ENCODE data around the gene UPK3B.
"Not testable (repeated sequence)": the region's sequence is repeated elsewhere in the genome, so short reads cannot be mapped to it uniquely, and the experiment has no call there.

DNA sequence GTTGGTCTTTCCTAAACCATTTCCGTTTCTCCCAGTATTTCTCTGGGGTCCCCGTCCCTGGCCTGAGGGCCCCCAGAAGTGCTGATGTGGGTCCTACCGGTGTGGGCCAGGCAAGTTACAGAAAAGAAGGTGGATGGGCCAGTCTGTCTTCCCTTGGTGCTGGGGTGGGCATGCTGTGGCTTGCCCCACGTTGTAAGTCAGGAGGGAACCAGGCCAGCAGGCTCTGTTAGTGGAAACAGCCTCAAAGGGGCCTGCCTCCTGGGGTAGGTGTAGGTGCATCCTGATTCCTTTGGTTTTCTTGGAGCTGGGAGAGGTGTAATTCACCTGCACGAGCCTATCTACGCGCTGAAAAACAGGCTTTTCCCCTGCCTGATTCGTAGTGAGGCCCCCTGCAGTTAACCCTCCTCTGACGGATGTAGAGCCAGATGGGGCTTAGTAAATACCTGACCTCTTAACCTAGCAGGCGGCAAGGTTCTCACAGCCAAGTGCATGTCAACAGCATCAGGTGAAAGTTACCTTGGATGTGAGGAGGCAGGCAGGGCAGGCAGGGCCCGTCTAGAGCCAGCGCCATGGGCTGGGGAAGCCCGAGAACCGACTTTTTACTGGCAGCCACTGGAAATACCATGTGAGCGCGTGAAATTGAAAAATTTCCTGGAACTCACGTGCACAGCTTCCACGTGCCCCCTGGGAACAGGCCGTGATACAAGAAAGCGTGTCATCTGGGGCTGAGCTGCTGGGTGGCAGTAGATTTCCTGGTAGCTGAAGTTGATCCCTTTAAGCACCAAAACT, 24.3 kb upstream of the UPK3B start:
- TF ChIP-seq, protein P1, sequence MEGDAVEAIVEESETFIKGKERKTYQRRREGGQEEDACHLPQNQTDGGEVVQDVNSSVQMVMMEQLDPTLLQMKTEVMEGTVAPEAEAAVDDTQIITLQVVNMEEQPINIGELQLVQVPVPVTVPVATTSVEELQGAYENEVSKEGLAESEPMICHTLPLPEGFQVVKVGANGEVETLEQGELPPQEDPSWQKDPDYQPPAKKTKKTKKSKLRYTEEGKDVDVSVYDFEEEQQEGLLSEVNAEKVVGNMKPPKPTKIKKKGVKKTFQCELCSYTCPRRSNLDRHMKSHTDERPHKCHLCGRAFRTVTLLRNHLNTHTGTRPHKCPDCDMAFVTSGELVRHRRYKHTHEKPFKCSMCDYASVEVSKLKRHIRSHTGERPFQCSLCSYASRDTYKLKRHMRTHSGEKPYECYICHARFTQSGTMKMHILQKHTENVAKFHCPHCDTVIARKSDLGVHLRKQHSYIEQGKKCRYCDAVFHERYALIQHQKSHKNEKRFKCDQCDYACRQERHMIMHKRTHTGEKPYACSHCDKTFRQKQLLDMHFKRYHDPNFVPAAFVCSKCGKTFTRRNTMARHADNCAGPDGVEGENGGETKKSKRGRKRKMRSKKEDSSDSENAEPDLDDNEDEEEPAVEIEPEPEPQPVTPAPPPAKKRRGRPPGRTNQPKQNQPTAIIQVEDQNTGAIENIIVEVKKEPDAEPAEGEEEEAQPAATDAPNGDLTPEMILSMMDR (conservative IDR thresholded peaks at IDR 0.05; ENCODE audit: low read depth, low read length) = not testable (repeated sequence)
- TF ChIP-seq EZH2 (IDR thresholded peaks at IDR 0.05; ENCODE audit: borderline replicate concordance, low read depth, low read length, poor library complexity, severe bottlenecking) = not testable (repeated sequence)

All from A673 (cell line).